Testis (tissue), 2 donors: ENCODE results near the gene ZNF618.

Source experiments
- POLR2A ChIP-seq: fragments of 450-650 bp; IDR thresholded peaks from one replicate; pipeline ENCODE4 v1.6.1; 2017; ENCODE audit warnings: antibody characterized with exemption, mild to moderate bottlenecking, moderate library complexity
- TF ChIP-seq, protein P1 (sequence below), 3 experiments: fragments of 450-650 bp in 2 of 3; fragments of 200-600 bp in 1 of 3; sonication (generic) in 1 of 3; IDR thresholded peaks; one replicate each; pipeline ENCODE4 v1.5.1; 2016 to 2019; ENCODE audit warnings: antibody characterized with exemption in 3 of 3, mild to moderate bottlenecking in 2 of 3, moderate library complexity in 1 of 3

DNA sequence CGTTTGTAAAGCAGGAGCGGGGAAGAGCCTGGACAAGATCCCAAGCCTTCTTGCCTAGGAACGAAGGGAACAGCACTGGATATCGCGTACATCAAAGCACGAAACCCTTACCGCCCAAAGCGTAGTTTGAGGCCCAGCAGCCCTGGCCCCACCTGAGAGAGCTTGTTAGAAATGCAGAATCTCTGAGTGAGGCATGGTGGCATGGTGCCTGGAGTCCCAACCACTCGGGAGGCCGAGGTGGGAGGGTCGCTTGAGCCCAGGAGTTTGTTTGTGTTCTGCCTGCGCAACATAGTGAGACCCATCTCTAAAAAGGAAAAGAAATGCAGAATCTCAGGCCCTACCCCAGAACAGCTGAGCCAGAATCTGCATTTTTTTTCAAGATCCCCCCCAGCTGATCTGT, 111.4 kb downstream of the ZNF618 start:
- TF ChIP-seq, protein P1, sequence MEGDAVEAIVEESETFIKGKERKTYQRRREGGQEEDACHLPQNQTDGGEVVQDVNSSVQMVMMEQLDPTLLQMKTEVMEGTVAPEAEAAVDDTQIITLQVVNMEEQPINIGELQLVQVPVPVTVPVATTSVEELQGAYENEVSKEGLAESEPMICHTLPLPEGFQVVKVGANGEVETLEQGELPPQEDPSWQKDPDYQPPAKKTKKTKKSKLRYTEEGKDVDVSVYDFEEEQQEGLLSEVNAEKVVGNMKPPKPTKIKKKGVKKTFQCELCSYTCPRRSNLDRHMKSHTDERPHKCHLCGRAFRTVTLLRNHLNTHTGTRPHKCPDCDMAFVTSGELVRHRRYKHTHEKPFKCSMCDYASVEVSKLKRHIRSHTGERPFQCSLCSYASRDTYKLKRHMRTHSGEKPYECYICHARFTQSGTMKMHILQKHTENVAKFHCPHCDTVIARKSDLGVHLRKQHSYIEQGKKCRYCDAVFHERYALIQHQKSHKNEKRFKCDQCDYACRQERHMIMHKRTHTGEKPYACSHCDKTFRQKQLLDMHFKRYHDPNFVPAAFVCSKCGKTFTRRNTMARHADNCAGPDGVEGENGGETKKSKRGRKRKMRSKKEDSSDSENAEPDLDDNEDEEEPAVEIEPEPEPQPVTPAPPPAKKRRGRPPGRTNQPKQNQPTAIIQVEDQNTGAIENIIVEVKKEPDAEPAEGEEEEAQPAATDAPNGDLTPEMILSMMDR (IDR thresholded peaks at IDR 0.05) = no peak
- no peak for TF ChIP-seq POLR2A
